ENCODE measurements around the gene APBB1IP. TPM values are rescaled to one million over a fixed set of nuclear protein-coding genes. Genes with fewer than 3 reads are reported as not detected.

Gene APBB1IP
- total RNA-seq, 4 donors from 2014 or later = 14.8 to 41.3 (median 26.2) TPM

DNA sequence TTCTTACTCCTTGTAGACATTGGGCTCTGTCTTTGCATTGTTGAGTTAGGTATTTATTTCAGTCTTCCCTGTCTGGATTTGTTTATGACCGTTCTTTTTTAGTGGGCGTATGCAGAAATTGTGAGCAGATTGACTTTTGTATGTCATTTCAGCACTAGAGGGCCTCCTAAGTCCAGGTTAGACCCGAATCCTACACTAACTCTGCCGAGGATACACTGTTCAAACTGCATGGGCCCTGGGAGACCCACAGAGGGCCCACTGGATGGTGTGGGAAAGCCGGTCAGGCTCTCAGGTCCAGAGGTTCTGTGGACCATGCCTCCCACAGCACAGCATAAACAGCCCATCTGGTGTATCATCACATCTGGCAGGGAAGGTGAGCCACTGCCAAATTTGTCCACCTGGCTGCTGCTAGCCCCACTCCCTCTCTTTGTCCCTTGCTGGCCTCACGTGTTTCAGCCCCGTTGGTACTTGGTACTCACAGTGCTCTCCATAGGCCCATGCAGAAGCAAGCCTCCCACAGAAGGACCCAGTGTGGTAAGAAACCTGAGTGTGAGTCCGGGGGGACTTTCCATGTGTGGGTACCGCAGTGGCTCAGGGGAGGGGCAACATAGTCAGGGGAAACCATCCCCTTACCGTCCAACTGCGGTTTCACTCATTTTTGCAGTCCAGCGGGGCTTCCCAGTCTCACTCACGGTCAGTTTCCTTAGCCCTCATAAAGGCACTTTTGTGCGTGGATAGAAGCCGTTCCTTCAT lies 112.8 kb downstream of the APBB1IP start:
- TF ChIP-seq, protein P1, sequence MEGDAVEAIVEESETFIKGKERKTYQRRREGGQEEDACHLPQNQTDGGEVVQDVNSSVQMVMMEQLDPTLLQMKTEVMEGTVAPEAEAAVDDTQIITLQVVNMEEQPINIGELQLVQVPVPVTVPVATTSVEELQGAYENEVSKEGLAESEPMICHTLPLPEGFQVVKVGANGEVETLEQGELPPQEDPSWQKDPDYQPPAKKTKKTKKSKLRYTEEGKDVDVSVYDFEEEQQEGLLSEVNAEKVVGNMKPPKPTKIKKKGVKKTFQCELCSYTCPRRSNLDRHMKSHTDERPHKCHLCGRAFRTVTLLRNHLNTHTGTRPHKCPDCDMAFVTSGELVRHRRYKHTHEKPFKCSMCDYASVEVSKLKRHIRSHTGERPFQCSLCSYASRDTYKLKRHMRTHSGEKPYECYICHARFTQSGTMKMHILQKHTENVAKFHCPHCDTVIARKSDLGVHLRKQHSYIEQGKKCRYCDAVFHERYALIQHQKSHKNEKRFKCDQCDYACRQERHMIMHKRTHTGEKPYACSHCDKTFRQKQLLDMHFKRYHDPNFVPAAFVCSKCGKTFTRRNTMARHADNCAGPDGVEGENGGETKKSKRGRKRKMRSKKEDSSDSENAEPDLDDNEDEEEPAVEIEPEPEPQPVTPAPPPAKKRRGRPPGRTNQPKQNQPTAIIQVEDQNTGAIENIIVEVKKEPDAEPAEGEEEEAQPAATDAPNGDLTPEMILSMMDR (IDR thresholded peaks at IDR 0.05; ENCODE audit: low read depth) = no peak

DNA sequence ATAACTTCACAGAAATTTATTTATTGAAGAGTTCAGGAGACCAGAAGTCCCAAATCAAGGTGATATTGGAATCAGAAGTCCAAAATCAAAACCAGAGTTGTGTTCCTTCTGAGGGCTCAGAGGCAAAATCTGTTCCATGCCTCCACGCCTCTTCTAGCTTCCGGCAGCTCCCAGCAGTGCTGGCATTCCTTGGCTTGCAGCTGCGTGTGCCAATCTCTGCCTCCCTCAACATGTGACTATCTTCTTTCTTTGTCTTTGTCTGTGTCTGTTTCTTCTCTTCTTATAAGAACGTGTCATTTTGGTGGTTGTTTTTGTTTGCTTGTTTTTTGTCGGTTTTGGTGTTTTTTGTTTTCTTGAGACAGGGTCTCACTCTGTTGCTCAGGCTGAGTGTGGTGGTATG lies 116.1 kb downstream of the APBB1IP start:
- TF ChIP-seq, protein P1 (IDR thresholded peaks at IDR 0.05; ENCODE audit: low read depth) = no peak

DNA sequence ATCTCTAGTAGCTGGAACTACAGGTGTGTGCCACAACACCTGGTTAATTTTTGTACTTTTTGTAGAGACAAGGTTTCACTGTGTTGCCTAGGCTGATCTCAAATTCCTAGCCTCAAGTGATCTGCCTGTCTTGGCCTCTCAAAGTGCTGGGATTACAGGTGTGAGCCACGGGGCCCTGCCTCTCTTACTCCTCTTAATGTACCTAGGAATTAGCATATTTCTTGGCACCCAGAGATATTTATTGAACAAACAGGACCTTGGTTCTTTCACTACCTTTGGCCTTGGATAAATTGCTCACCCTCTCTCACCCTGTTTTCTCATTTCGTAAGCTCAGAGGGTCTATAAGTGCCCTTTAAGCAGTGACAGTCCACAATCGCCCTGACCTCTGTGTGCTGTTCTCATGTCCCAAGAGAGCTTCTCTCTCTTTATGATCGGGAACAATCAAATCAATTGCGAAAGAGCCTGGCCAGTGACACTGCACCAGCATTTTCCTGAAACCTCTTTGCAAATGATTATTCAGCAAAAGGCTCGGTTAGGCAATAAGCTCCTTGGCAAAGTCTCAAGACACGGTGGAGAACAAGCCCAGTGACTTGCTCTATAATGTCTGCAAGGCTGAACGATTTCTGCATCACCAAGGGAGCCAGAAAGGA lies 117.7 kb downstream of the APBB1IP start:
- TF ChIP-seq, protein P1 (IDR thresholded peaks at IDR 0.05; ENCODE audit: low read depth) = no peak

DNA sequence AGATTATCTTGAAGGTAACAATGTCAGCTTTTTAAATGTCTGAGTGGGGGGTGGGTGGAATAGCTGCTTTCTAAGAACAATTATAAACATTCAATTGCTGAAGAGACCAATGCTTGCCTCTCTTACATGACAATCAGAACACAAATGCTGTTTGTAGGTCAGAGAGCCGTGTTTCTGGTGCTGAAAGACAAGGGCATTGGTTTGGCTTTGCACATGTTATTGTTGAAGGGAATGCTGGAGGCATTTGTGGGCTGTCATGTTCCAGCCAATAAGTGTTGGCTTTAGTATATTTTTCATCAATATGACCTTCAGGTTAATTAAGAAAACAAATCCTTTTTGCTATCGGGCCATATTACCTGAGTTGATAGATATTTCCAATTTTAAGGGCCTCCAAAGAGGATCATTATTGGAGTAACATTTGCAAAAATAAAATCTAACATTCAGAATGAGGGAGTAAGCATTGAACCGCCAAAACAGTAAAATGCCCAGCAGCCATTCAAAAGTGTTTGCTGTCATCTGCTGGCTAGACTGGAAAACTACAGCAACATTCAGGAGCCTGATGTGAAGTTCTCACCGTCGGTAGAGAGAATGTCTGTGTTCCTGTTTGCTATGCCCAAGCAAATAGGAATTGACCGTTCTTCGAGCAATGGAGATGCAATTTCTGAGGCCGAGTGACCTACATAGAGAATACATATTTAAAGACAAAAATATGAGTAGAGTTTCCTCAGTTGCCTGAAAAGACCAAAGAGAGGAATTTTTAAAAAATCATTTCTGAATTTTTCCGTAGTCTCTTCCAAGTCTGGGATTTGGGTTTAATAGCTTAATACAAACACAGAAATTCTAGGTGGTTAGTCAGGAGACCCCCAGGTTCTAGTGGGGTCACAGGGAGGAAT lies 118.9 kb downstream of the APBB1IP start:
- TF ChIP-seq, protein P1 (IDR thresholded peaks at IDR 0.05; ENCODE audit: low read depth) = no peak

DNA sequence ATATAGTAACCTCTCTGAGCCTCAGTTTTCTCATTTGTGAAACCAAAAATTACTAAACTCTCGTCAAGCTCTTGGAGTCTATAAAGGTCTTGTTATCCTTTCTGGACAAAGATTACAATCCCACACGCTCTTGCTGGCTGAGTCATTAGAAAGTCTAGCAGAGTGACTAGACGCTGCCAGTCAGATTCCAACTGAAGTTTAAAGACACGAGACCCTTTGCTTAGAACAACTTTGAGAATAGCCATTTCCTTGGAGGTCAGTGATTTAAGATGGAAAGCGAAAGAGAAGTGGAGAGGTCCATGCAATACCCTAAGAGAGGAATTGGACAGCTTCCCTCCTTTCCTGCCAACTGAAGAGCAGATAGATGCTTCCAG lies 119.5 kb downstream of the APBB1IP start:
- TF ChIP-seq, protein P1 (IDR thresholded peaks at IDR 0.05; ENCODE audit: low read depth) = no peak

DNA sequence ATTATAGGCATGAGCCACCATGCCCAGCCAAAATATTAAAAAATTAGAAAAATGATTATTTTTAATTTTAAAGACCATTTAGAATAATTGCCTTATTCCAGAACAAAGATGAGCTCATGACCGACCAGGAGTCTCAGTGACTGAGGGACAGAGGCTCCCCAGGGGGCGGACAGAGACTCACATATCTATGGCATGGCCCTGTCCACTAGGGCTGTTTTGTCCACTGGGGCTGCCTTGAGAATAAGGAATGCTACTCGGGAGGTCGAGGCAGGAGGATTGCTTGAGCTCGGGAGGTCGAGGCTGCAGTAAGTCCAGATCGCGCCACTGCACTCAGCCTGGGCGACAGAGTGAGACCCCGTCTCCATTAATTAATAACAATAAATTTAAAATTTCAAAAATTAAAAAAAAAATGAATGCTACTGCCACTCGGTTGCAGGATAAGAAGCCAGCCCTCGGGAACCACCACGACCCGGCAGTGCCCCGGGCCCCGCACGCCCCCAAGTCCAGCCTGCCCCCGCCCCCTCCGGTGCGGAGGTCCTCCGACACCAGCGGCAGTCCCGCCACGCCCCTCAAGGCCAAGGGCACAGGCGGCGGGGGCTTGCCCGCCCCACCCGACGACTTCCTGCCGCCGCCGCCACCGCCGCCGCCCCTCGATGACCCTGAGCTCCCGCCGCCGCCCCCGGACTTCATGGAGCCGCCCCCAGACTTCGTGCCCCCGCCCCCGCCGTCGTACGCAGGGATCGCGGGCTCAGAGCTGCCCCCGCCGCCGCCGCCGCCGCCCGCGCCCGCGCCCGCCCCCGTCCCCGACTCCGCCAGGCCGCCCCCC lies 128.6 kb downstream of the APBB1IP start:
- TF ChIP-seq, protein P1 (IDR thresholded peaks at IDR 0.05; ENCODE audit: low read depth) = no peak
